GM19239 (cell line): ENCODE results near the gene PKN1.

Source experiments
- DNase-seq: peaks from one replicate; pipeline ENCODE4 v3.0.0; 2011; ENCODE audit warnings: low spot score; ENCODE audit not compliant: insufficient read length
- FAIRE-seq: peaks from 2 replicates; lab custom pipeline; 2011; peaks lifted over from hg19 to GRCh38; lab: Jason Lieb, UNC

Gene PKN1

GRCh38 chr19:14505488-14506239, 72.6 kb downstream of the PKN1 start:
- peak; percentile 62 for DNase-seq
- no peak for FAIRE-seq

GRCh38 chr19:14507704-14508542, 74.8 kb downstream of the PKN1 start:
- FAIRE-seq: no peak
- no peak for DNase-seq

- DNase-seq: no peak
- FAIRE-seq: no peak
Measured at GRCh38 chr19:14510311-14511228, 77.5 kb downstream of the PKN1 start.

GRCh38 chr19:14511229-14511593, 78.1 kb downstream of the PKN1 start:
- FAIRE-seq: no peak
- DNase-seq: no peak

GRCh38 chr19:14512406-14512961, 79.4 kb downstream of the PKN1 start:
- DNase-seq (no peak), FAIRE-seq (no peak)

- no peak for FAIRE-seq
- no peak for DNase-seq
Measured at GRCh38 chr19:14514215-14514863, 81.2 kb downstream of the PKN1 start.

- DNase-seq (no peak), FAIRE-seq (no peak)
Measured at GRCh38 chr19:14515501-14516047, 82.5 kb downstream of the PKN1 start.

GRCh38 chr19:14516048-14516534, 83.0 kb downstream of the PKN1 start:
- no peak for DNase-seq
- FAIRE-seq: no peak

GRCh38 chr19:14516746-14517438, 83.8 kb downstream of the PKN1 start:
- FAIRE-seq (no peak), DNase-seq (no peak)

GRCh38 chr19:14517446-14517839, 84.3 kb downstream of the PKN1 start:
- no peak for FAIRE-seq
- no peak for DNase-seq

GRCh38 chr19:14517840-14518505, 84.9 kb downstream of the PKN1 start, which contains the start of gene DNAJB1:
Gene DNAJB1, minus strand, starts transcription at chr19:14518397. Its CDS starts 48 bp downstream, at chr19:14518349.
- DNase-seq (peak; percentile 88), FAIRE-seq (no peak)

- no peak for FAIRE-seq
Measured at GRCh38 chr19:14519245-14519859, 86.2 kb downstream of the PKN1 start.

GRCh38 chr19:14519860-14520407, 86.8 kb downstream of the PKN1 start:
- DNase-seq (no peak), FAIRE-seq (no peak)

More at GRCh38 chr19:14519245-14519859, 86.2 kb downstream of the PKN1 start:
- no peak for DNase-seq

GRCh38 chr19:14520543-14520942, 87.4 kb downstream of the PKN1 start:
- no peak for FAIRE-seq

More at GRCh38 chr19:14520543-14520942, 87.4 kb downstream of the PKN1 start:
- no peak for DNase-seq
